Brain pericyte (primary cell): ENCODE measurements around the gene OR2D3.
"Not testable (repeated sequence)": the region's sequence is repeated elsewhere in the genome, so short reads cannot be mapped to it uniquely, and the experiment has no call there.

Experiments
- DNase-seq: peaks from one replicate; pipeline ENCODE4 v3.0.0-alpha.2; 2012; ENCODE audit warnings: low read depth, low spot score

Gene OR2D3

GRCh38 chr11:6920702-6921101 is at the start of gene OR2D3:
Gene OR2D3, plus strand, starts transcription at chr11:6921002. Its CDS starts 0 bp downstream, at chr11:6921002.
- no peak for DNase-seq

DNA sequence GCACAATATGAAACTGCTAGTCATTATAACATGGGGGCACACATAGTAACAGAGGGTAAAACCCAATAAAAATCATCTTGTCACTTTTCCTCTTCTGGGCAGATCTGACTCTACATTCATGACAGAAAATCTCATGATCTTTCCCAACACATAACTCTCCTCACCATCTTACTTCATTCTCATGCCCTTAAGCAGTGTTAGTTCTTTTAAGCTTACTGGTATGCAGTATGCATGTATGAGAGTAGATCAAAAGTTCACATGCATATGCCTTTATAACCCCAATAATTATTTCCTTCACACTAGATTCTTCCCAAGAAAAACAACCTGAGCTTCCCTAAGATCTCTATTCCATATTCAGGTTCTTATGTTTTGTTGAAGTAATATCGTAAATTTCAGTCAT is 49.5 kb upstream of the OR2D3 start:
- no peak for DNase-seq

- DNase-seq: no peak
Measured at GRCh38 chr11:6875761-6876160, 45.0 kb upstream of the OR2D3 start.

GRCh38 chr11:6876325-6876724 is 44.5 kb upstream of the OR2D3 start, which contains the start of gene OR10A4:
Gene OR10A4, plus strand, starts transcription at chr11:6876625. Its CDS starts 23 bp downstream, at chr11:6876648.
- no peak for DNase-seq

- DNase-seq: no peak
Measured at GRCh38 chr11:6876914-6877313, 43.9 kb upstream of the OR2D3 start.

- no peak for DNase-seq
Measured at GRCh38 chr11:6882751-6883150, 38.1 kb upstream of the OR2D3 start.

- not testable (repeated sequence) for DNase-seq
Measured at GRCh38 chr11:6887711-6888110, 33.1 kb upstream of the OR2D3 start.

DNA sequence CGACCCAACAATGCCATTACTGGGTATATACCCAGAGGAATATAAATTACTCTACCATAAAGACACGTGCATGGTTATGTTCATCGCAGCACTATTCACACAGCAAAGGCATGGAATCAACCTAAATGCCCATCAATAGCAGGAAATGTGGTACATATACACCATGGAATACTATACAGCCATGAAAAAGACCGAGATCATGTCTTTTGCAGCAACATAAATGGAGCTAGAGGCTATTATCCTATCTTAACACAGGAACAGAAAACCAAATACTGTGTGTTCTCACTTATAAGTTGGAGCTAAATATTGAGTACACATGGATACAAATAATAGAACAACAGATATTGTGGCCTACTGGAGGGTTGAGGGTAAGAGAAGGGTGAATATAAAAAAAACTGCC is 32.0 kb upstream of the OR2D3 start:
- no peak for DNase-seq

DNA sequence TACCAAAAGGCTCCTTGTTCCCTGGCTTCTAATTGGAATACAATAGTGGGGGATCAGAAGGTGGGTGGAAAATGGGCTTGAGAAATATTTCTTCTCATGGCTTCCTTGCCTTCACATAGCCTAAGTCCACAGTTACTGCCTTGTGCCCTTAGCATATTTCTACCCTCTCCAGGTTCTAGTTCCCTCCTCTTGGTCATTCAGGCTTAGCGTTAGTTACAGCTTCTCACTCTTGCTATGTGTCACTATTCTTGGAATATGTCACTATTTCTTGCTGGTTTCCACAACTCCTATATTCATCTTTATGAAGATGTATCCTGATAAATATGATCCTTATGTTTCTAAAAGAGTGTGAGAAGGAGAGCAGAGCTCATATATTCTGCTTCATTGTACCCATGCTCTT is 31.0 kb upstream of the OR2D3 start:
- no peak for DNase-seq

DNA sequence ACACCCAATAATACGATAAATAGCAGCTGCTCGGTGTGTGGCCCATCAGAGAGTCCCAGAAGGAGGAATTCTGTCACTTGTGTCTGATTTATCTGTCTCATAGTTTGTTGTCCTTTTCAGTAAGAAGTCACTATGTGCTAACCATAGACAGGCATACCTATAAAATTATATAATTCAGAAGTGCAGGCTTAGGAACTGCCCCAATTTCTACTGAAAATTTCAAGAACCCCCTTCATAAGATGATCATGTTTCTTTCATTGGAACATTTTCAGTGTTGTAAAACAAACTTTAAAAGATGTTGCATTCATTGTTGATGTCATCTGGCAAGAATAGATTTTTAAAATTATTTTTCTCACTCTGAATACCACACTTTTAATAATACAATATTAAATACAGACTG is 28.4 kb upstream of the OR2D3 start, which contains the start of gene OR2D2:
OR2D2 (minus strand) TSS at position 101 of the 400 bp plus-strand sequence; CDS start at position 101, 0 bp downstream.
- DNase-seq: no peak

GRCh38 chr11:6894097-6894496 is 26.7 kb upstream of the OR2D3 start:
- no peak for DNase-seq

- DNase-seq: no peak
Measured at GRCh38 chr11:6895010-6895409, 25.8 kb upstream of the OR2D3 start.

GRCh38 chr11:6898911-6899310 is 21.9 kb upstream of the OR2D3 start:
- no peak for DNase-seq

DNA sequence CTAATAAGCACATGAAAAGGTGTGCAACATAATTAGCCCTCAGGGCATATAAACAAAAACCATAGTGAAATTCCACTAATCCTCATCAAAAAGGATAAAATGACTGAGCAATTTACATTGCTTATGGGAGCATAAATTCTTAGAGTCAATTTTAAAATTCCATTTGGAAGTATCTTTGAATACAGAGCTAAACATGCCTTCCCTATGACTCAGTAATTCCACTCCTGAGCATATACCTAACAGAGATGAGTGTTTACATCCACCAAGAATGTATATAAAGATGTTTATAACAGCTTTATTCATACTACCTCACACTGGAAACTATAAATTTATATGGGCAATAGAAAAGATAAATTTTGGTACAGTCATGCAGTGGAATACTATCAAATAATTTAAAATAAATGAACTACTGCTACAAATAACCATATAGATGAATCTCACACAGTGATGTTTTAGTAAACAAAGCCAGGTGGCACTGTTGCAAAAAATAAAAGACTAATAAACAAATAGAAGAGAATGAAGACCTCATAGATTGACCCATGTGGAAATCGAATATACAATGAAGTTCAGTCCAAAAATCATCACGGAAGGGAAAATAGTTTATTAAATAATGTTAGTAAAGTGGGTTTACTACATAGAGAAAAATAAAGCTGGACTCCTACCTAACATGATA is 20.3 kb upstream of the OR2D3 start:
- DNase-seq: no peak

- DNase-seq: not testable (repeated sequence)
Measured at GRCh38 chr11:6904804-6905203, 16.0 kb upstream of the OR2D3 start.

GRCh38 chr11:6911378-6911777 is 9.4 kb upstream of the OR2D3 start:
- no peak for DNase-seq

DNA sequence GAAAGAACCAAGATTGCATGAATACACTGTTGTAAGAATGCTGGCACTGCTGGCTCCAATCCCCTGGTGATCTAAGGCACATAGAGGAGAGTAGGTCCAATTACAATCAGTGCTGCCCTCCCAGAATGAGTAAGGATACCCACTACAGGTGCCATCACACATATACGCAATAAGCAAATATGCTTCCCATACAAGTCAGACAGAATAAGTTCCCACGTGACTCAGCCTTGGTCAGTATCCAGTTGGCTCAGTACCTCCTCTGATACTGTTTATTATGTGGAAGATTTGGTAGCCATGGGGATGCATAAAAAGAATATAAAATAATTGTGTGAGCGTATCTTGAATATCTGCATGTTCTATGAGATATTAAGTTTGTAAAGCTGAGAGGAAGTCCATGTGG is 8.9 kb upstream of the OR2D3 start:
- no peak for DNase-seq

GRCh38 chr11:6919698-6920097 is 1.1 kb upstream of the OR2D3 start:
- DNase-seq: no peak

DNA sequence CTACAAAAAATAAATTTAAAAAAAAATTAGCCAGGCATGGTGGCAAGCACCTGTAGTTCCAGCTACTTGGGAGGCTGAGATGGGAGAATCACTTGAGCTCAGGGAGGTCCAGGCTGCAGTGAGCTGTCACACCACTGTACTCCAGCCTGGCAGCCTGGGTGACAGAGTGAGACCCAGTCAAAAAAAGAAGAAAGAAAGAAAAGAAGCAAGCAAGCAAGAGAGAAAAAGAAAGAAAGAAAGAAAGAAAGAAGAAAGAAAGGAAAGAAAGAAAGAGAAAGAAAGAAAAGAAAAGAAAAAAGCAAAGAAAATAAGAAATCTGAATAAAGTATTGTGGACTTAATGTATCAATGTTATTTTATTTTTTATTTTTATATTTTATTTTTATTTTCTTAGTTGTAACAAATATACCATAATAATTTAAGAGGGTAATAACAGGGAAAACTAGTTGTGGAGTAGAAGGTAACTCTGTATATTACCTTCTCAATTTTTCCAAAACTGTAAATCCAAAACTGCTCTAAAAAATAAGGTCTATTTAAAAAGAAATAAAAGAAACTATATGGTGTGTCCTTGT is 4.3 kb downstream of the OR2D3 start:
- no peak for DNase-seq

- no peak for DNase-seq
Measured at GRCh38 chr11:6925636-6926207, 4.9 kb downstream of the OR2D3 start.

- DNase-seq: peak; percentile 10
Measured at GRCh38 chr11:6926208-6927029, 5.6 kb downstream of the OR2D3 start, which contains the start of gene ZNF215. Gene ZNF215, plus strand, starts transcription at chr11:6926426. Its CDS starts 5,847 bp downstream, at chr11:6932273.

DNA sequence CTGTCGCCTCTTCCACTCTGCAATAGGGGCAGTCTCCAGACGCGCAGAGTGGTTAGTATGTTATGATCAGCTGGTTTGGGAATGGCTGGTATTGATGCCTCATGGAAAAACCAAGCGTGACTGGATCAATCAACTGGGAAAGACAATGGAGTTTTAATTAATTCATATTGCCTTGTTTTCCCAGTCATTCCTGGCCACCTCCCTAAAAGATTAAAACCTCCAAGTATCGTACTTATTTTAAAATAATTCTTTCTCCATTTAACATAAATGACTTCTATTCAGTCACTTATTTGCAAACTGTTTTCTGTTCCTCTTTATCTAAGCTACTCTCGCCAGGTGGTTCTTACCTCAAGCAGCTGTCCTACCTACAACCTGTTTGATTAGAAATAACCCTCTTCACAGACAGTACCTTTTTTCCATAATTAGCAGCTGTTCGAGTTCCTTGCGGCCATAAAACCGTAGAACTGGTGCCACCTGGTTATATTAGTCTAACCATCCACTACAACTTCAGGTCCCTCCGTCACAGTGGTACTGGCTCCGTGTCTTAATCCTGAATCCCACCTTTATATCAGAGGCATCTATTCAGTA is 6.3 kb downstream of the OR2D3 start:
- no peak for DNase-seq
